ENCODE measurements around the gene HNRNPUL1. TPM values are rescaled to one million over a fixed set of nuclear protein-coding genes. Genes with fewer than 3 reads are reported as not detected.

The HNRNPUL1 gene
- total and polyA plus RNA-seq, 2 experiments from 2014 or later, result 204 to 207 TPM

- ATAC-seq (no peak), DNase-seq (ENCODE audit: low spot score) (no peak)
- Histone ChIP-seq H3K4me1 (ENCODE audit: insufficient read depth) (peaks cover 45% of the 10 kb centered on the region), H3K36me3 (ENCODE audit: insufficient read depth) (no peaks in the 10 kb centered on the region), H3K4me2 (no peak overlapping the region), H3K4me3 (no peak overlapping the region), H2AFZ (no peak overlapping the region), H3K27ac (ENCODE audit: low read depth) (no peak overlapping the region), H3K79me2 (replicated peaks; ENCODE audit: insufficient read depth) (no peaks in the 10 kb centered on the region), H3K9me2 (ENCODE audit: insufficient read depth) (no peaks in the 10 kb centered on the region), H3K27me3 (ENCODE audit: insufficient read depth) (peaks cover 10% of the 10 kb centered on the region), H4K20me1 (replicated peaks; ENCODE audit: insufficient read depth) (no peaks in the 10 kb centered on the region), H3F3A (replicated peaks; ENCODE audit: low read depth) (peaks cover 19% of the 10 kb centered on the region)
- Mint-ChIP-seq H3K4me3 (no peak overlapping the region), H3K27me3 (ENCODE audit: insufficient read depth, low read depth, poor library complexity) (peaks cover 35% of the 10 kb centered on the region), H3K4me1 (peaks cover 54% of the 10 kb centered on the region), H3K36me3 (ENCODE audit: low read depth) (no peaks in the 10 kb centered on the region; the same call in 2 of the 3 replicates), H3K27ac (peak overlapping the region; percentile 68; the same call in 1 of the 2 replicates), H3K9me3 (no peaks in the 10 kb centered on the region; the same call in 2 of the 3 replicates)
- TF ChIP-seq STAT1 (IDR thresholded peaks at IDR 0.05; ENCODE audit: unreplicated experiment), result no peak
- TF ChIP-seq POLR2AphosphoS5 (IDR thresholded peaks at IDR 0.05; ENCODE audit: low read depth), result no peak
- no peak for TF ChIP-seq ETS1 (IDR thresholded peaks at IDR 0.05)
- TF ChIP-seq EZH2 (IDR thresholded peaks at IDR 0.05; ENCODE audit: low read depth, unreplicated experiment), result no peak
- TF ChIP-seq EZH2phosphoT487 (IDR thresholded peaks at IDR 0.05; ENCODE audit: unreplicated experiment), result no peak
- TF ChIP-seq REST (IDR thresholded peaks at IDR 0.05; ENCODE audit: unreplicated experiment), result no peak
- no peak for TF ChIP-seq CTCF (conservative IDR thresholded peaks at IDR 0.05; ENCODE audit: low read depth in 2 of 2)
- no peak for TF ChIP-seq JUNB (IDR thresholded peaks at IDR 0.05; ENCODE audit: unreplicated experiment)
- no peak for TF ChIP-seq NANOG (IDR thresholded peaks at IDR 0.05; ENCODE audit: borderline replicate concordance)
- no peak for TF ChIP-seq ZNF462 (CRISPR knock-in tag; IDR thresholded peaks at IDR 0.05)
- TF ChIP-seq ZNF331 (CRISPR knock-in tag; IDR thresholded peaks at IDR 0.05; ENCODE audit: low read depth), result no peak
Observed at GRCh38 chr19:41328842-41329225, 64.7 kb downstream of the HNRNPUL1 start.
